HCT116 (cell line): Measurements from ENCODE around the gene AQP1. TPM values are rescaled to one million over a fixed set of nuclear protein-coding genes. Genes with fewer than 3 reads are reported as not detected.

Experiments
- ATAC-seq: fragments of 200-7000 bp; cut with Tn5 transposase; 2 replicates; pipeline ENCODE4 v1.9.1; 2020; ENCODE audit warnings: mild to moderate bottlenecking, moderate library complexity
- BruUV-seq: library from RNA; stranded (reverse); fragments of 400-500 nt; replicated peaks from 2 replicates; lab custom pipeline; 2021; lab: Mats Ljungman, UMichigan
- CTCF ChIA-PET: fragments of 300-600 bp; sonication (Branson Sonifier 250); formaldehyde crosslinking; loops from one replicate; lab custom pipeline; 2021; ENCODE audit warnings: antibody characterized with exemption; lab: Charles Lee
- POLR2A ChIA-PET: fragments of 300-600, 350-600 bp; sonication (Branson Sonifier 250); formaldehyde crosslinking; loops from one replicate; lab custom pipeline; 2021; ENCODE audit warnings: antibody characterized with exemption; lab: Charles Lee
- RAD21 ChIA-PET, 2 experiments: fragments of 300-600 bp; sonication (Branson Sonifier 250); formaldehyde crosslinking; loops; one replicate each; lab custom pipeline; 2023; ENCODE audit warnings: low total read pairs in 2 of 2; ENCODE audit not compliant: uncharacterized antibody in 2 of 2, unreplicated experiment in 2 of 2, low non-redundant PET in 1 of 2; lab: Charles Lee
- DNase-seq: peaks from one replicate; pipeline ENCODE4 v3.0.0-alpha.2; 2010; ENCODE audit warnings: low read depth, low spot score
- H2AFZ ChIP-seq: fragments of 200-600 bp; shearing (Covaris generic), sonication (generic); 2 replicates; pipeline ENCODE4 v1.6.1; 2017; ENCODE audit warnings: low read depth, mixed run types, mixed read lengths, antibody characterized with exemption, low read length; ENCODE audit not compliant: poor library complexity, severe bottlenecking
- H3K27ac ChIP-seq: 2 replicates; pipeline ENCODE4 v1.5.1; 2012; ENCODE audit warnings: low read depth, low read length
- H3K27me3 ChIP-seq: fragments of 200-600 bp; sonication (generic); 2 replicates; pipeline ENCODE4 v1.6.1; 2016; ENCODE audit warnings: mixed run types, low read length, mixed read lengths; ENCODE audit not compliant: insufficient read depth
- H3K36me3 ChIP-seq, 2 experiments: fragments of 200-500 bp in 1 of 2; fragments of 200-600 bp in 1 of 2; sonication (Bioruptor generic) in 1 of 2; sonication (generic) in 1 of 2; 2 replicates each; pipeline versions ENCODE4 v1.5.1 to v1.6.1; 2014 to 2016; ENCODE audit warnings: low read length in 2 of 2, inconsistent platforms in 1 of 2, mixed read lengths in 1 of 2, mixed run types in 1 of 2; ENCODE audit not compliant: insufficient read depth in 2 of 2, control insufficient read depth in 1 of 2
- H3K4me1 ChIP-seq, 2 experiments: fragments of 200-600 bp in 1 of 2; sonication (generic) in 1 of 2; 2 replicates each; pipeline versions ENCODE4 v1.5.1 to v1.6.1; 2012 to 2017; ENCODE audit warnings: low read length in 2 of 2, inconsistent platforms in 1 of 2, mild to moderate bottlenecking in 1 of 2, mixed read lengths in 1 of 2, mixed run types in 1 of 2, moderate library complexity in 1 of 2; ENCODE audit not compliant: insufficient read depth in 2 of 2, control insufficient read depth in 1 of 2
- H3K4me2 ChIP-seq: fragments of 200-600 bp; sonication (generic); 2 replicates; pipeline ENCODE4 v1.6.1; 2017; ENCODE audit warnings: mixed run types, low read length, mixed read lengths
- H3K4me3 ChIP-seq, 2 experiments: fragments of 200-600 bp in 1 of 2; sonication (generic) in 1 of 2; replicated peaks in 1 of 2; 2 replicates each; pipeline ENCODE4 v1.5.1; 2011 to 2016; ENCODE audit warnings: low read length in 2 of 2, control low read depth in 1 of 2, low read depth in 1 of 2, mild to moderate bottlenecking in 1 of 2, mixed read lengths in 1 of 2, mixed run types in 1 of 2
- H3K79me2 ChIP-seq: fragments of 200-600 bp; sonication (generic); 2 replicates; pipeline ENCODE4 v1.6.1; 2017; ENCODE audit warnings: mild to moderate bottlenecking, mixed run types, low read length, moderate library complexity, mixed read lengths; ENCODE audit not compliant: insufficient read depth
- H3K9ac ChIP-seq: fragments of 200-600 bp; sonication (generic); 2 replicates; pipeline ENCODE4 v1.6.1; 2016; ENCODE audit warnings: low read length, mixed read lengths
- H3K9me2 ChIP-seq: fragments of 200-600 bp; sonication (generic), shearing (Covaris generic); 2 replicates; pipeline ENCODE4 v1.6.1; 2017; ENCODE audit warnings: mixed run types, mild to moderate bottlenecking, moderate library complexity; ENCODE audit not compliant: insufficient read depth
- H3K9me3 ChIP-seq, 2 experiments: fragments of 200-500 bp in 1 of 2; fragments of 200-600 bp in 1 of 2; sonication (Bioruptor generic) in 1 of 2; sonication (generic) in 1 of 2; 2 replicates each; pipeline ENCODE4 v1.6.1; 2014 to 2017; ENCODE audit warnings: low read length in 2 of 2, mixed read lengths in 2 of 2, inconsistent platforms in 1 of 2, low read depth in 1 of 2, mild to moderate bottlenecking in 1 of 2, mixed run types in 1 of 2, moderate library complexity in 1 of 2; ENCODE audit not compliant: control insufficient read depth in 1 of 2, insufficient read depth in 1 of 2
- H4K20me1 ChIP-seq: fragments of 200-600 bp; sonication (generic), shearing (Covaris generic); 2 replicates; pipeline ENCODE4 v1.6.1; 2017; ENCODE audit warnings: mixed run types, mild to moderate bottlenecking, moderate library complexity; ENCODE audit not compliant: insufficient read depth
- EGR1 ChIP-seq: IDR thresholded peaks from 2 replicates; pipeline ENCODE4 v1.6.1; 2012; ENCODE audit warnings: low read depth
- ELF1 ChIP-seq: IDR thresholded peaks from 2 replicates; pipeline ENCODE4 v1.6.1; 2012; ENCODE audit warnings: low read depth, borderline replicate concordance
- EZH2 ChIP-seq: fragments of 200-600 bp; sonication (generic); IDR thresholded peaks from 2 replicates; pipeline ENCODE4 v1.6.1; 2017; ENCODE audit warnings: antibody characterized with exemption, mixed run types
- JUND ChIP-seq: IDR thresholded peaks from 2 replicates; pipeline ENCODE4 v1.6.1; 2012
- MAX ChIP-seq: IDR thresholded peaks from 2 replicates; pipeline ENCODE4 v1.6.1; 2012
- POLR2A ChIP-seq: IDR thresholded peaks from 2 replicates; pipeline ENCODE4 v1.7.0; 2011; ENCODE audit warnings: borderline replicate concordance; ENCODE audit not compliant: insufficient read depth, insufficient read length; ENCODE audit errors: extremely low read depth
- RAD21 ChIP-seq: IDR thresholded peaks from 2 replicates; pipeline ENCODE4 v1.6.1; 2012; ENCODE audit warnings: low read depth, mild to moderate bottlenecking
- intact Hi-C: fragments of 100-400 bp; cut with micrococcal nuclease; formaldehyde crosslinking; loops from 2 replicates; pipeline ENCODE4 v1.10.0; 2022
- total RNA-seq: library from RNA; stranded (reverse); gene quantifications from one replicate; pipeline ENCODE4 v1.2.1, GENCODE V29; 2021; ENCODE audit not compliant: unreplicated experiment
- TF ChIP-seq, protein P1 (sequence below): IDR thresholded peaks from 2 replicates; pipeline ENCODE4 v1.6.1; 2012

The AQP1 gene
- total RNA-seq, 1 experiment from 2014 or later, result 2.0 TPM

DNA sequence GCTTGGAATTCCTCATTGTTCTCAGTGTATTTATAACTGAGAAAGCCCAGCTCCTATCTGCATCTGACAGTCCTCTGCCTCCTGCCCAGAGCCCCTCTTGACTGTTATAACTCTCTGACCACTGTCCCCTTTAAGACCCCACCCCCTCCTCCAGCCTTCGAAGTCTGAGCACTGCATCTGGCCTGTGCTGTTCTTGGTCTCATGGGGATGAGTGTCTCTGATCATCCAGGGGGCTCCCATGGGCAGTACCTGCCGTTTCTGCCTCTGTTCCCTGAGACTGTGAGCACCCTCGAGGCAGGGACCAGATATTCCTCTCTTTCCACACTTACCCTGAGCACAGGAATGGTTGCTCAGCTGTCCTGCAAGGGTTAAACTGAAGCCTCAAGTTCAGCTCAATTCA lies 59.8 kb downstream of the AQP1 start (continued):
- TF ChIP-seq MAX, result no peak
- no peak for TF ChIP-seq RAD21
- no peak for TF ChIP-seq JUND

DNA sequence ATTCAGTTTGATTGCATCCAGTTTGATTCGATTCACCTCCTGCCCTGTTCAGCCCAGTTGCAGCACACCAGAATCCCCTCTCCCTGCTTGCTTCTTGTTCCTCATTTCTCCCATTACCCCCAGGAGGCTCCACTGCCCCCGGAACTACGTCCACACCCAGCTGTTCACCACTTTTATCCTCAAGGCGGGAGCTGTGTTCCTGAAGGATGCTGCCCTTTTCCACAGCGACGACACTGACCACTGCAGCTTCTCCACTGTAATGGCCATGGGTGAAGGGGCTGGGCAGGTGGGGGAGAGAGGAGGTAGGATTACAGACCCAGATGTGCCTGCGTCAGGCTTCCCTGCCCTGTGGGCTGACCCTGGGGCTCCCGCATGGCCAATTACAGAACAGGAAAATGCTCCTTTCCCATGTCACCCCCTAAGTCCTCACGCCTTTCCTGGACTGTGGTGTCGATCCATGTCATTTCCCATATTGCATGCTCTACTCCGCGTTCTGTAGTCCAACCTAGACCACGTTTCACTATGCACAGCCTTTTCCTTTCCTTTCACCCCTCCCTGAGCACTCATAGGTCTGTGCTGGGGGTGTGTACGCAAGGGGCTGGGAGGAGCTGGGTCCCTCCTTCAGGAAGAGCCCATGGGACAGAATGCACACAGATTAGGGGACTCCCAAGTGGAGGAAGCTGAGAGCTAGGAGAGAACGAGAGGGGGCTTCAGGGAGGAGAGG lies 60.3 kb downstream of the AQP1 start:
- ChIA-PET POLR2A (no interaction called here), CTCF (interaction anchor here (0.9 to 2.2 kb wide), 3 partner anchors 12 to 173 kb away, joined by 3 to 6 read pairs (median 4); no protein-coding TSS in a partner anchor), RAD21 (no interaction called here)
- H3K9me2 ChIP-seq, result no peaks in the 10 kb centered on the region
- H3K27me3 ChIP-seq, result peaks cover 10% of the 10 kb centered on the region; the same call in 1 of the 2 replicates
- no peaks in the 10 kb centered on the region for H4K20me1 ChIP-seq
- no peaks in the 10 kb centered on the region for H3K79me2 ChIP-seq
- no peak overlapping the region for H3K9ac ChIP-seq
- H2AFZ ChIP-seq, result no peak overlapping the region
- no peak for DNase-seq
- H3K9me3 ChIP-seq, result no peaks in the 10 kb centered on the region
- ATAC-seq, result no peak
- H3K36me3 ChIP-seq, result no peaks in the 10 kb centered on the region
- no TSS peak for BruUV-seq
- peaks cover 0 to 7% of the 10 kb centered on the region in 2 experiments; a peak in 1 of 4 replicates for H3K4me1 ChIP-seq
- no peak overlapping the region for H3K4me3 ChIP-seq
- H3K4me2 ChIP-seq, result no peak overlapping the region
- H3K27ac ChIP-seq, result no peak overlapping the region
- intact Hi-C loops, result no loop called here
- TF ChIP-seq EZH2, result no peak
- TF ChIP-seq, protein P1, sequence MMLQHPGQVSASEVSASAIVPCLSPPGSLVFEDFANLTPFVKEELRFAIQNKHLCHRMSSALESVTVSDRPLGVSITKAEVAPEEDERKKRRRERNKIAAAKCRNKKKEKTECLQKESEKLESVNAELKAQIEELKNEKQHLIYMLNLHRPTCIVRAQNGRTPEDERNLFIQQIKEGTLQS, result no peak
- no peak for TF ChIP-seq POLR2A

GRCh38 chr7:30973292-30973691 lies 61.6 kb downstream of the AQP1 start:
- Histone ChIP-seq H3K79me2 (no peaks in the 10 kb centered on the region), H3K36me3 (no peaks in the 10 kb centered on the region), H3K27ac (no peak overlapping the region), H4K20me1 (no peaks in the 10 kb centered on the region), H3K9ac (no peak overlapping the region), H3K9me2 (no peaks in the 10 kb centered on the region), H3K27me3 (peaks cover 5% of the 10 kb centered on the region; the same call in 1 of the 2 replicates), H3K4me1 (peaks cover 0 to 7% of the 10 kb centered on the region in 2 experiments; a peak in 1 of 4 replicates), H3K9me3 (no peaks in the 10 kb centered on the region), H3K4me2 (no peak overlapping the region), H2AFZ (no peak overlapping the region), H3K4me3 (no peak overlapping the region)
- no peak for TF ChIP-seq EGR1
- no peak for TF ChIP-seq ELF1
- no TSS peak for BruUV-seq
- ChIA-PET RAD21 (no interaction called here), POLR2A (no interaction called here), CTCF (interaction anchor here (1.6 to 3.0 kb wide), 2 partner anchors 10 to 35 kb away, joined by 7 to 11 read pairs; no protein-coding TSS in a partner anchor)
- ATAC-seq (no peak), DNase-seq (no peak)
- intact Hi-C loops, result no loop called here
